GM18909 (cell line): ENCODE data around the gene CAPN10.

Experiments used
- ATAC-seq: cut with Tn5 transposase; IDR thresholded peaks from one replicate; pipeline ENCODE4 v1.9.1; 2021; ENCODE audit warnings: mild to moderate bottlenecking; ENCODE audit not compliant: unreplicated experiment, poor library complexity

The CAPN10 gene

GRCh38 chr2:240573071-240573515 lies 13.4 kb upstream of the CAPN10 start:
- ATAC-seq: no peak

- no peak for ATAC-seq
Observed at GRCh38 chr2:240573516-240574385, 12.8 kb upstream of the CAPN10 start.

GRCh38 chr2:240574386-240575100 lies 12.0 kb upstream of the CAPN10 start:
- no peak for ATAC-seq

- no peak for ATAC-seq
Observed at GRCh38 chr2:240575101-240575965, 11.2 kb upstream of the CAPN10 start.

GRCh38 chr2:240576036-240576435 lies 10.5 kb upstream of the CAPN10 start:
- no peak for ATAC-seq

GRCh38 chr2:240576436-240577205 lies 9.9 kb upstream of the CAPN10 start:
- ATAC-seq: no peak

- ATAC-seq: no peak
Observed at GRCh38 chr2:240577281-240578109, 9.0 kb upstream of the CAPN10 start.

GRCh38 chr2:240578110-240578450 lies 8.5 kb upstream of the CAPN10 start:
- no peak for ATAC-seq

- ATAC-seq: no peak
Observed at GRCh38 chr2:240578488-240578887, 8.0 kb upstream of the CAPN10 start.

- ATAC-seq: no peak
Observed at GRCh38 chr2:240579071-240579762, 7.3 kb upstream of the CAPN10 start.

- no peak for ATAC-seq
Observed at GRCh38 chr2:240579771-240580614, 6.5 kb upstream of the CAPN10 start.

GRCh38 chr2:240581811-240582210 lies 4.7 kb upstream of the CAPN10 start:
- ATAC-seq: no peak

GRCh38 chr2:240582781-240583180 lies 3.8 kb upstream of the CAPN10 start:
- ATAC-seq: no peak

GRCh38 chr2:240583774-240584173 lies 2.8 kb upstream of the CAPN10 start:
- ATAC-seq: no peak

- peak; percentile 52 for ATAC-seq
Observed at GRCh38 chr2:240584486-240585031, 2.0 kb upstream of the CAPN10 start.

GRCh38 chr2:240585101-240585500 lies 1.4 kb upstream of the CAPN10 start:
- peak; percentile 32 for ATAC-seq

- no peak for ATAC-seq
Observed at GRCh38 chr2:240585681-240586197, 795 bp upstream of the CAPN10 start.
